GM19239 (cell line): Measurements from ENCODE around the gene PGA5.

Experiments
- DNase-seq: peaks from one replicate; pipeline ENCODE4 v3.0.0; 2011; ENCODE audit warnings: low spot score; ENCODE audit not compliant: insufficient read length
- FAIRE-seq: peaks from 2 replicates; lab custom pipeline; 2011; peaks lifted over from hg19 to GRCh38; lab: Jason Lieb, UNC

The PGA5 gene

GRCh38 chr11:61264371-61264770, 23.4 kb downstream of the PGA5 start:
- FAIRE-seq, result no peak
- DNase-seq, result no peak

- FAIRE-seq, result no peak
Observed at GRCh38 chr11:61264795-61265194, 23.8 kb downstream of the PGA5 start.

GRCh38 chr11:61265357-61265756, 24.4 kb downstream of the PGA5 start:
- DNase-seq (no peak), FAIRE-seq (no peak)

More at GRCh38 chr11:61264795-61265194, 23.8 kb downstream of the PGA5 start:
- DNase-seq, result no peak

- DNase-seq, result no peak
- FAIRE-seq, result no peak
Observed at GRCh38 chr11:61266602-61267001, 25.6 kb downstream of the PGA5 start.

- FAIRE-seq (no peak), DNase-seq (no peak)
Observed at GRCh38 chr11:61267437-61267841, 26.5 kb downstream of the PGA5 start.

- FAIRE-seq (no peak), DNase-seq (no peak)
Observed at GRCh38 chr11:61268588-61269250, 27.7 kb downstream of the PGA5 start.

GRCh38 chr11:61270354-61271076, 29.5 kb downstream of the PGA5 start:
- no peak for DNase-seq
- no peak for FAIRE-seq

- FAIRE-seq, result no peak
- DNase-seq, result no peak
Observed at GRCh38 chr11:61272731-61273130, 31.8 kb downstream of the PGA5 start.

GRCh38 chr11:61273178-61274078, 32.5 kb downstream of the PGA5 start:
- no peak for DNase-seq
- no peak for FAIRE-seq

- DNase-seq (no peak), FAIRE-seq (no peak)
Observed at GRCh38 chr11:61274084-61274483, 33.1 kb downstream of the PGA5 start.

GRCh38 chr11:61275191-61275590, 34.2 kb downstream of the PGA5 start:
- FAIRE-seq (no peak), DNase-seq (no peak)

- DNase-seq (no peak), FAIRE-seq (no peak)
Observed at GRCh38 chr11:61277186-61278000, 36.4 kb downstream of the PGA5 start.

- DNase-seq (no peak), FAIRE-seq (no peak)
Observed at GRCh38 chr11:61278001-61278470, 37.1 kb downstream of the PGA5 start.

- FAIRE-seq, result no peak
- no peak for DNase-seq
Observed at GRCh38 chr11:61279934-61280659, 39.1 kb downstream of the PGA5 start.

GRCh38 chr11:61280883-61281580, 40.1 kb downstream of the PGA5 start:
- no peak for DNase-seq
- no peak for FAIRE-seq

GRCh38 chr11:61281581-61282250, 40.7 kb downstream of the PGA5 start:
- FAIRE-seq, result no peak
- DNase-seq, result no peak

GRCh38 chr11:61283613-61284012, 42.6 kb downstream of the PGA5 start:
- no peak for DNase-seq
- no peak for FAIRE-seq

- FAIRE-seq, result no peak
Observed at GRCh38 chr11:61287338-61287977, 46.5 kb downstream of the PGA5 start.

More at GRCh38 chr11:61287338-61287977, 46.5 kb downstream of the PGA5 start:
- DNase-seq, result no peak
